GM12891 (cell line): ENCODE measurements around the gene OR52B2.
"Not testable (repeated sequence)": the region's sequence is repeated elsewhere in the genome, so short reads cannot be mapped to it uniquely, and the experiment has no call there.

Experiments
- DNase-seq: peaks from one replicate; pipeline ENCODE4 v3.0.0; 2011; ENCODE audit warnings: low spot score; ENCODE audit not compliant: insufficient read length
- FAIRE-seq: peaks from 2 replicates; lab custom pipeline; 2011; peaks lifted over from hg19 to GRCh38; lab: Jason Lieb, UNC
- PAX5 ChIP-seq: IDR thresholded peaks from 2 replicates; pipeline ENCODE4 v1.6.1; 2011; ENCODE audit warnings: low read length, moderate library complexity, mild to moderate bottlenecking; ENCODE audit not compliant: insufficient read depth, severe bottlenecking
- POLR2A ChIP-seq: IDR thresholded peaks from 2 replicates; pipeline ENCODE4 v1.6.1; 2011; ENCODE audit warnings: low read depth, low read length, control low read depth
- POLR2AphosphoS5 ChIP-seq: IDR thresholded peaks from 2 replicates; pipeline ENCODE4 v1.6.1; 2011; ENCODE audit warnings: low read depth, low read length, control low read depth
- POU2F2 ChIP-seq: IDR thresholded peaks from 2 replicates; pipeline ENCODE4 v1.6.1; 2011; ENCODE audit warnings: low read depth, mild to moderate bottlenecking, control low read depth, low read length, moderate library complexity
- SPI1 ChIP-seq: IDR thresholded peaks from 2 replicates; pipeline ENCODE4 v1.6.1; 2011; ENCODE audit warnings: low read depth, low read length, control low read depth
- TAF1 ChIP-seq: IDR thresholded peaks from 2 replicates; pipeline ENCODE4 v1.6.1; 2011; ENCODE audit warnings: low read depth, low read length, control low read depth

OR52B2 gene

GRCh38 chr11:6175440-6175839 lies 5.3 kb upstream of the OR52B2 start:
- no peak for TF ChIP-seq SPI1
- TF ChIP-seq POU2F2 = no peak
- TF ChIP-seq PAX5 = no peak
- TF ChIP-seq POLR2A = no peak
- TF ChIP-seq POLR2AphosphoS5 = no peak
- no peak for TF ChIP-seq TAF1
- FAIRE-seq = no peak
- no peak for DNase-seq

- DNase-seq = no peak
- TF ChIP-seq PAX5 (no peak), TAF1 (no peak), SPI1 (no peak), POU2F2 (no peak), POLR2A (no peak), POLR2AphosphoS5 (no peak)
Observed at GRCh38 chr11:6156628-6157359, 13.3 kb downstream of the OR52B2 start.

GRCh38 chr11:6152126-6152525 lies 18.0 kb downstream of the OR52B2 start:
- FAIRE-seq (no peak), DNase-seq (no peak)
- TF ChIP-seq PAX5 (no peak), POU2F2 (no peak), POLR2A (no peak), POLR2AphosphoS5 (no peak), SPI1 (no peak), TAF1 (no peak)

More at GRCh38 chr11:6156628-6157359, 13.3 kb downstream of the OR52B2 start:
- no peak for FAIRE-seq

GRCh38 chr11:6151117-6151516 lies 19.0 kb downstream of the OR52B2 start:
- DNase-seq = no peak
- no peak for FAIRE-seq

GRCh38 chr11:6143737-6144136 lies 26.4 kb downstream of the OR52B2 start:
- not testable (repeated sequence) for FAIRE-seq, DNase-seq

More at GRCh38 chr11:6151117-6151516, 19.0 kb downstream of the OR52B2 start:
- TF ChIP-seq SPI1 (no peak), PAX5 (no peak), POLR2AphosphoS5 (no peak), TAF1 (no peak), POLR2A (no peak), POU2F2 (no peak)

- no peak for DNase-seq
- FAIRE-seq = no peak
Observed at GRCh38 chr11:6142936-6143335, 27.2 kb downstream of the OR52B2 start.

GRCh38 chr11:6135936-6136335 lies 34.2 kb downstream of the OR52B2 start:
- FAIRE-seq = not testable (repeated sequence)

More at GRCh38 chr11:6142936-6143335, 27.2 kb downstream of the OR52B2 start:
- TF ChIP-seq TAF1 (no peak), POU2F2 (no peak), POLR2A (no peak), SPI1 (no peak), POLR2AphosphoS5 (no peak), PAX5 (no peak)

GRCh38 chr11:6132431-6132830 lies 37.7 kb downstream of the OR52B2 start:
- TF ChIP-seq PAX5 = no peak
- TF ChIP-seq TAF1 = no peak
- TF ChIP-seq POLR2AphosphoS5 = no peak
- TF ChIP-seq SPI1 = no peak
- no peak for TF ChIP-seq POLR2A
- TF ChIP-seq POU2F2 = no peak
- FAIRE-seq (no peak), DNase-seq (no peak)

More at GRCh38 chr11:6135936-6136335, 34.2 kb downstream of the OR52B2 start:
- DNase-seq = not testable (repeated sequence)

GRCh38 chr11:6129635-6130034 lies 40.5 kb downstream of the OR52B2 start:
- DNase-seq (no peak), FAIRE-seq (no peak)
- no peak for TF ChIP-seq POLR2A
- no peak for TF ChIP-seq POLR2AphosphoS5
- no peak for TF ChIP-seq SPI1

GRCh38 chr11:6129011-6129410 lies 41.1 kb downstream of the OR52B2 start:
- DNase-seq (no peak), FAIRE-seq (no peak)
- TF ChIP-seq POU2F2 (no peak), POLR2A (no peak), PAX5 (no peak), TAF1 (no peak), SPI1 (no peak), POLR2AphosphoS5 (no peak)
